ENCODE data around the gene ADRB2. TPM values are rescaled to one million over a fixed set of nuclear protein-coding genes. Genes with fewer than 3 reads are reported as not detected.
"Not testable (repeated sequence)": the region's sequence is repeated elsewhere in the genome, so short reads cannot be mapped to it uniquely, and the experiment has no call there.

Gene ADRB2
- total RNA-seq, 1 experiment from 2014 or later: 0.26 TPM

DNA sequence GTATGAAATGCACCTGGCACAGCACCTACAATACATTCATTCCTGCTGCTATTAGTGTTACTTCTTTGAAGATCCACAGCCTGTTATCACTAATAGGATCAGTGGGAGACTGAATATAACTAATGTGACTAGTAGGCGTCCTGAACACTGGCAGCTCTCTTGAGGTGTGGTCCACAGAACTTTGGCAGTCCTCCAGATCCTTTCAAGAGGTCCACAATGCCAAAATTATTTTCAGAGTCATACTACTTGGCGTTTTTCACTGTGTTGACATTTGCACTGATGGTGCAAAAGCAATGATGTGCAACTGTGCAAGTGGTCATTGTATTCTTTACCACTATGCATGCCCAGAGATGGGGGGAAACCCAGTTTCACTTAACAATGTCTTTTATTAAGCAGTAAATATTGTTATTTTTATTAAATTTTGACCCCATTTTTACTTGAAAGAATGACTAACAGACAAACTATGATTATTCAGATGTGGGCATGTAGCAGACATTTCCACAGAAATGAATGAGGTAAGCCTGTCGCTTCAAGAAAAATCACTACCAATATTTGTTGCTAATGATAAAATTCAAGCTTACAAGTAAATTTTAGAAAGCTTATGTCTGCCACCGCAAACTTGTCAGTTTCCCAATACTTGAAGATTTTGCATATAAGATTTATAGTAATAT lies 48.9 kb downstream of the ADRB2 start:
- Histone ChIP-seq H2AK5ac (ENCODE audit: insufficient read length, low read length) (no peak overlapping the region), H4K20me1 (ENCODE audit: control insufficient read depth, insufficient read depth, insufficient read length) (no peaks in the 10 kb centered on the region), H3K4ac (ENCODE audit: low read depth, low read length) (no peak overlapping the region), H3K4me1 (ENCODE audit: insufficient read depth, low read length) (no peaks in the 10 kb centered on the region), H4K91ac (ENCODE audit: insufficient read length, low read depth, low read length) (no peak overlapping the region), H3K27me3 (ENCODE audit: insufficient read depth, low read length) (no peaks in the 10 kb centered on the region), H4K8ac (replicated peaks; ENCODE audit: insufficient read length, low read depth, low read length) (no peak overlapping the region), H3K23ac (ENCODE audit: insufficient read length, low read depth, low read length) (no peak overlapping the region), H2BK15ac (ENCODE audit: low read depth, low read length) (no peak overlapping the region), H2BK120ac (ENCODE audit: low read depth, low read length, poor library complexity, severe bottlenecking) (no peak overlapping the region), H3K9ac (ENCODE audit: extremely low read depth, insufficient read length, low read length) (no peak overlapping the region), H4K5ac (ENCODE audit: insufficient read length, low read depth, low read length) (no peak overlapping the region), H3K18ac (ENCODE audit: insufficient read length, low read depth, low read length) (no peak overlapping the region), H2AFZ (ENCODE audit: low read length) (no peak overlapping the region), H2BK12ac (ENCODE audit: insufficient read length, low read depth, low read length) (no peak overlapping the region), H3K27ac (ENCODE audit: insufficient read length, low read depth, low read length) (no peak overlapping the region), H3K79me1 (ENCODE audit: insufficient read depth, low read depth, low read length, poor library complexity, severe bottlenecking) (no peaks in the 10 kb centered on the region), H3K9me3 (ENCODE audit: control insufficient read depth, low read depth, low read length) (no peaks in the 10 kb centered on the region), H2BK5ac (ENCODE audit: insufficient read length, low read length) (no peak overlapping the region), H3K56ac (ENCODE audit: insufficient read length, low read depth, low read length) (no peak overlapping the region), H2BK20ac (ENCODE audit: low read depth, low read length, poor library complexity, severe bottlenecking) (no peak overlapping the region), H3T11ph (ENCODE audit: low read length) (no peak overlapping the region), H3K79me2 (ENCODE audit: insufficient read depth, low read length) (no peaks in the 10 kb centered on the region), H3K4me2 (ENCODE audit: insufficient read depth, insufficient read length, low read length) (no peak overlapping the region), H3K23me2 (ENCODE audit: insufficient read length, low read depth, low read length, poor library complexity, severe bottlenecking) (no peaks in the 10 kb centered on the region), H3K14ac (ENCODE audit: insufficient read depth, low read length) (no peak overlapping the region)
- H3K27ac Mint-ChIP-seq: no peak overlapping the region
- DNase-seq: no peak
- H3K4me3 Mint-ChIP-seq: no peak overlapping the region
- H3K36me3 Mint-ChIP-seq (ENCODE audit: insufficient read depth in 1 of 3, low read depth in 3 of 3): no peaks in the 10 kb centered on the region
- H3K4me1 Mint-ChIP-seq: peaks cover 5 to 7% of the 10 kb centered on the region in 2 experiments
- TF ChIP-seq, protein P1, sequence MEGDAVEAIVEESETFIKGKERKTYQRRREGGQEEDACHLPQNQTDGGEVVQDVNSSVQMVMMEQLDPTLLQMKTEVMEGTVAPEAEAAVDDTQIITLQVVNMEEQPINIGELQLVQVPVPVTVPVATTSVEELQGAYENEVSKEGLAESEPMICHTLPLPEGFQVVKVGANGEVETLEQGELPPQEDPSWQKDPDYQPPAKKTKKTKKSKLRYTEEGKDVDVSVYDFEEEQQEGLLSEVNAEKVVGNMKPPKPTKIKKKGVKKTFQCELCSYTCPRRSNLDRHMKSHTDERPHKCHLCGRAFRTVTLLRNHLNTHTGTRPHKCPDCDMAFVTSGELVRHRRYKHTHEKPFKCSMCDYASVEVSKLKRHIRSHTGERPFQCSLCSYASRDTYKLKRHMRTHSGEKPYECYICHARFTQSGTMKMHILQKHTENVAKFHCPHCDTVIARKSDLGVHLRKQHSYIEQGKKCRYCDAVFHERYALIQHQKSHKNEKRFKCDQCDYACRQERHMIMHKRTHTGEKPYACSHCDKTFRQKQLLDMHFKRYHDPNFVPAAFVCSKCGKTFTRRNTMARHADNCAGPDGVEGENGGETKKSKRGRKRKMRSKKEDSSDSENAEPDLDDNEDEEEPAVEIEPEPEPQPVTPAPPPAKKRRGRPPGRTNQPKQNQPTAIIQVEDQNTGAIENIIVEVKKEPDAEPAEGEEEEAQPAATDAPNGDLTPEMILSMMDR (conservative IDR thresholded peaks at IDR 0.05): no peak
- no peaks in the 10 kb centered on the region for H3K9me3 Mint-ChIP-seq
- H3K27me3 Mint-ChIP-seq (ENCODE audit: low read depth): no peaks in the 10 kb centered on the region; the same call in 1 of the 2 replicates
- WGBS (ENCODE audit: extremely low coverage, insufficient read length, low lambda C conversion rate): no CpG with 5 or more reads among the region's 4 CpGs

DNA sequence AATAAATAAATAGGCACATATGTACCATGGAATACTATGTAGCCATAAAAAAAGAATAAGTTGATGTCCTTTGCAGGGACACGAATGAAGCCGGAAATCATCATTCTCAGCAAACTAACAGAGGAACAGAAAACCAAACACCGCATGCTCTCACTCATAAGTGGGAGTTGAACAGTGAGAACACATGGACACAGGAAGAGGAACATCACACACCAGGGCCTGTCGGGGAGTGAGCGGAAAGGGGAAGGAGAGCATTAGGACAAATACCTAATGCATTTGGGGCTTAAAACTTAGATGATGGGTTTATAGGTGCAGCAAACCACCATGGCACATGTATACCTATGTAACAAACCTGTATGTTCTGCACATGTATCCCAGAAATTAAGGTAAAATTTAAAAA lies 51.0 kb downstream of the ADRB2 start:
- not testable (repeated sequence) for H3K9ac ChIP-seq (ENCODE audit: extremely low read depth, insufficient read length, low read length); H3K4ac ChIP-seq (ENCODE audit: low read depth, low read length); DNase-seq; H3K56ac ChIP-seq (ENCODE audit: insufficient read length, low read depth, low read length); H2BK15ac ChIP-seq (ENCODE audit: low read depth, low read length); H3T11ph ChIP-seq (ENCODE audit: low read length); H3K23ac ChIP-seq (ENCODE audit: insufficient read length, low read depth, low read length); H4K5ac ChIP-seq (ENCODE audit: insufficient read length, low read depth, low read length); H2BK5ac ChIP-seq (ENCODE audit: insufficient read length, low read length); H3K79me2 ChIP-seq (ENCODE audit: insufficient read depth, low read length); H3K4me2 ChIP-seq (ENCODE audit: insufficient read depth, insufficient read length, low read length); H2BK120ac ChIP-seq (ENCODE audit: low read depth, low read length, poor library complexity, severe bottlenecking); H3K9me3 Mint-ChIP-seq; H3K4me1 ChIP-seq (ENCODE audit: insufficient read depth, low read length); H2BK12ac ChIP-seq (ENCODE audit: insufficient read length, low read depth, low read length); H4K8ac ChIP-seq (replicated peaks; ENCODE audit: insufficient read length, low read depth, low read length); H3K4me3 Mint-ChIP-seq; H3K79me1 ChIP-seq (ENCODE audit: insufficient read depth, low read depth, low read length, poor library complexity, severe bottlenecking); H2BK20ac ChIP-seq (ENCODE audit: low read depth, low read length, poor library complexity, severe bottlenecking); H3K27ac ChIP-seq (ENCODE audit: insufficient read length, low read depth, low read length); H2AFZ ChIP-seq (ENCODE audit: low read length); H3K9me3 ChIP-seq (ENCODE audit: control insufficient read depth, low read depth, low read length); H4K91ac ChIP-seq (ENCODE audit: insufficient read length, low read depth, low read length); H4K20me1 ChIP-seq (ENCODE audit: control insufficient read depth, insufficient read depth, insufficient read length); H3K4me1 Mint-ChIP-seq; H3K27me3 ChIP-seq (ENCODE audit: insufficient read depth, low read length); H3K27me3 Mint-ChIP-seq (ENCODE audit: low read depth); H2AK5ac ChIP-seq (ENCODE audit: insufficient read length, low read length); H3K27ac Mint-ChIP-seq; H3K14ac ChIP-seq (ENCODE audit: insufficient read depth, low read length); H3K18ac ChIP-seq (ENCODE audit: insufficient read length, low read depth, low read length); H3K36me3 Mint-ChIP-seq (ENCODE audit: insufficient read depth in 1 of 3, low read depth in 3 of 3); H3K23me2 ChIP-seq (ENCODE audit: insufficient read length, low read depth, low read length, poor library complexity, severe bottlenecking)
- WGBS (ENCODE audit: extremely low coverage, insufficient read length, low lambda C conversion rate): no CpG with 5 or more reads among the region's 5 CpGs

Data from H9 (cell line).